NCI-H2196 treated with DMSO at 0.1 percent for 48 hours (cell line): ENCODE measurements around the gene NSMF.

Experiments used
- DNase-seq: peaks from one replicate; lab custom pipeline; 2025; ENCODE audit not compliant: unreplicated experiment; lab: John Stamatoyannopoulos, UW

Gene NSMF

GRCh38 chr9:137433349-137433915 is 25.7 kb downstream of the NSMF start:
- no peak for DNase-seq

GRCh38 chr9:137432687-137433348 is 26.3 kb downstream of the NSMF start:
- DNase-seq, result no peak

GRCh38 chr9:137431416-137431931 is 27.7 kb downstream of the NSMF start:
- DNase-seq, result no peak

GRCh38 chr9:137430723-137431415 is 28.3 kb downstream of the NSMF start:
- no peak for DNase-seq

GRCh38 chr9:137429974-137430722 is 29.0 kb downstream of the NSMF start:
- DNase-seq, result no peak

- no peak for DNase-seq
Observed at GRCh38 chr9:137429546-137429890, 29.6 kb downstream of the NSMF start.

- DNase-seq, result no peak
Observed at GRCh38 chr9:137428841-137429545, 30.1 kb downstream of the NSMF start.

- DNase-seq, result no peak
Observed at GRCh38 chr9:137428311-137428630, 30.9 kb downstream of the NSMF start.

- DNase-seq, result no peak
Observed at GRCh38 chr9:137427454-137428310, 31.5 kb downstream of the NSMF start.

GRCh38 chr9:137426018-137426681 is 33.0 kb downstream of the NSMF start:
- DNase-seq, result no peak

GRCh38 chr9:137423514-137424291 is 35.4 kb downstream of the NSMF start:
- no peak for DNase-seq

GRCh38 chr9:137422604-137423513 is 36.3 kb downstream of the NSMF start, which contains the start of the genes EXD3 and NOXA1:
TSS of gene EXD3 (minus strand) at chr9:137423162. CDS start at chr9:137395357, 27,805 bp downstream.
TSS of gene NOXA1 (plus strand) at chr9:137423393. CDS start at chr9:137423530, 137 bp downstream.
- peak; percentile 80 for DNase-seq

GRCh38 chr9:137421838-137422603 is 37.1 kb downstream of the NSMF start:
- no peak for DNase-seq

GRCh38 chr9:137417161-137418021 is 41.7 kb downstream of the NSMF start:
- DNase-seq, result no peak

GRCh38 chr9:137416563-137417151 is 42.5 kb downstream of the NSMF start:
- no peak for DNase-seq
